AG10803 (cell line): ENCODE results near the gene DAGLA.
"Not testable (repeated sequence)": the region's sequence is repeated elsewhere in the genome, so short reads cannot be mapped to it uniquely, and the experiment has no call there.

Source experiments
- DNase-seq: peaks from one replicate; pipeline ENCODE4 v3.0.0; 2010; ENCODE audit warnings: low read depth
- H3K4me3 ChIP-seq: 2 replicates; pipeline ENCODE4 v1.5.1; 2011; ENCODE audit warnings: mild to moderate bottlenecking, low read length, control low read depth
- TF ChIP-seq, protein P1 (sequence below): conservative IDR thresholded peaks from 2 replicates; pipeline ENCODE4 v1.5.1; 2011; ENCODE audit warnings: mild to moderate bottlenecking, low read length, control low read depth, inconsistent platforms

Gene DAGLA

DNA sequence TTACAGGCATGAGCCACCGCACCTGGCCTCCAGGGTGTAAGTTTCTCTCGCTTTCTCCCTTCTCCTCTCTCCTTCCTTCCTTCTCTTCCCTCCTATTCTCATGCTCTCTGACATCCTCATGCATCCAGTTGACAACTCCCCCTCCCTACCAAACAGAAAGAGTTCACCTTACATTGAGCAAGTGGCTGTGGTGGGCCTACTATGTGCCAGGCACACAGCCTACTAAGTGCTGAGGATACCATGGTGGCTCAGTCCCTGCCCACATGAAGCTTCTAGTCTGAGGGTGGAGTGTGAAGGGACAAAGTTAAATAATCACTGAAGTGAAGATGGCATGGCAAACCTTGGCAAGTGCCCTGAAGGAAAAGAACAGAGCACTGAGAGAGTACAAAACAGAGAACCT, 9.6 kb upstream of the DAGLA start:
- no peak for DNase-seq
- TF ChIP-seq, protein P1, sequence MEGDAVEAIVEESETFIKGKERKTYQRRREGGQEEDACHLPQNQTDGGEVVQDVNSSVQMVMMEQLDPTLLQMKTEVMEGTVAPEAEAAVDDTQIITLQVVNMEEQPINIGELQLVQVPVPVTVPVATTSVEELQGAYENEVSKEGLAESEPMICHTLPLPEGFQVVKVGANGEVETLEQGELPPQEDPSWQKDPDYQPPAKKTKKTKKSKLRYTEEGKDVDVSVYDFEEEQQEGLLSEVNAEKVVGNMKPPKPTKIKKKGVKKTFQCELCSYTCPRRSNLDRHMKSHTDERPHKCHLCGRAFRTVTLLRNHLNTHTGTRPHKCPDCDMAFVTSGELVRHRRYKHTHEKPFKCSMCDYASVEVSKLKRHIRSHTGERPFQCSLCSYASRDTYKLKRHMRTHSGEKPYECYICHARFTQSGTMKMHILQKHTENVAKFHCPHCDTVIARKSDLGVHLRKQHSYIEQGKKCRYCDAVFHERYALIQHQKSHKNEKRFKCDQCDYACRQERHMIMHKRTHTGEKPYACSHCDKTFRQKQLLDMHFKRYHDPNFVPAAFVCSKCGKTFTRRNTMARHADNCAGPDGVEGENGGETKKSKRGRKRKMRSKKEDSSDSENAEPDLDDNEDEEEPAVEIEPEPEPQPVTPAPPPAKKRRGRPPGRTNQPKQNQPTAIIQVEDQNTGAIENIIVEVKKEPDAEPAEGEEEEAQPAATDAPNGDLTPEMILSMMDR: no peak
- H3K4me3 ChIP-seq: no peak overlapping the region

DNA sequence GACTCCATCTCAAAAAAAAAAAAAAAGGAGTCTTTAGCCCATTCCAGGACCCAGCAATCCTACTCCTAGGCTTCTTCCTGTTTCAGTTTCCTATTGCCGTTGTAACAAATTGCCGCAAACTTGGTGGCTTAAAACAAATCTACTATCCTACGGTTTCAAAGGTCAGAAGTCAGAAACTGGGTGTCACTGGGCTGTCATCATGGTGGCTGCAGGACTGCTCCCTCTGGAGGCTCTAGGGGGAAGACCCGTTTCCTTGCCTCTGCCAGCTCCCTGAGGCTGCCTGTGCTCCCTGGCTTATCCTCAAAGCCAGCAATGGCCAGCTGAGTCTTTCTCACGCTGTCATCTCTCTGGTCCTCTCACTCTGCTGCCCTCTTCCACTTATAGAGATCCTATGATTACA, 8.7 kb upstream of the DAGLA start:
- H3K4me3 ChIP-seq: no peak overlapping the region
- TF ChIP-seq, protein P1: peak; percentile 31
- no peak for DNase-seq

DNA sequence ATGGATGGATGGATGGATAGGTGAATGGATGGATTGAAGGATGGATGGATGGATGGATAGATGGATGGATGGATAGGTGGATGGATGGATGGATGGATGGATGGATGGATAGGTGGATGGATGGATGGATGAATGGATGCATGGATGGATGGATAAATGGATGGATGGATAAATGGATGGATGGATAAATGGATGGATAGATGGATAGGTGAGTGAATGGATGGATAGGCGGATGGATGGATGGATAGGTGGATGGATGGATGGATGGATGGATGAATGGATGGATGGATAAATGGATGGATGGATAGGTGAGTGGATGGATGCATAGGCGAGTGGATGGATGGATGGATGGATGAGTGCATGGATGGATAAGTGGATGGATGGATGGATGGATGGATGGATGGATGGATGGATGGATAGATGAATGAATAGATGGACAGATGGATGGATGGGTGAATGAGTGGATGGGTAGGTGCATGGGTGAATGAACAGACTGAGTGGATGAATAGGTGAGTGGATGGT, 6.2 kb upstream of the DAGLA start:
- not testable (repeated sequence) for DNase-seq, H3K4me3 ChIP-seq

DNA sequence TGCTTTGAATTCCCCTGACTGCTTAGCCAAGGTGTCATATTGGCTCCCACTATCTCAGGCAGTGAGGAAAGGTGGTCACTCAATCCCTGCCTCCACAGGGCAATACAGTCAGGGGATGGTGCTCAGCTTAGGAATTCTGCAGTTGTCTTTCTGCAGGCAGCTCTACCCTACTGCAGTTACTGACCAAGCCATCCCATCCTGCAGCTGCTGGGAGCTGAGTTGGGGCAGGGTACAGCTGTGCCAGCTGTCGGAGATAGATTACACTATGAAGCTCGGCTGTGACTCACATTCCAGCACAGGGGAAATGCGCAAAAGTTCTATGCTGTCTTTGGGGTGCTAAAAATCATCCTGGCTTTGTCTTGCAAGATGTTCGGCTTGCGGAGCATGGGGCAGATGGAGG, 4.4 kb upstream of the DAGLA start:
- TF ChIP-seq, protein P1: no peak
- DNase-seq: no peak
- no peak overlapping the region for H3K4me3 ChIP-seq

DNA sequence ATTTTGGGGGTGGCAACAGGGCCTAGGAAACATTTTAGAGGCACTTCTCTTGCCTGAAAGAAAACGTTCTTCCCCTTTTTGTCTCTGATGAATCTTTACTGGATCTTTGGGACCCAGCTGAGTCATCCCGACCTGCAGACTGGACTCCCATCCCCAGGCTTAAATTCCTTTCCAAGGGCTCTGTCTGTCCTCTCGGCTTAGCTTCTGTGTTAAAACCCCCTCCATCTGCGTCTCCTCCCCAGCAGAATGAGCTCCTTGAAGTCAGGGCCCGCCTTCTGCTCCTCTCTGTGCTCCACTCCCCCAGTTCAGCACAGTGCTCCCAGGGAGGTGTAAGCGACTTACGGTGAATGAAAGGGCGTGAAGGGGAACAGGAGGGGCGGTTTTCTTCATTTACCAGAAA, 895 bp upstream of the DAGLA start:
- TF ChIP-seq, protein P1: no peak
- no peak overlapping the region for H3K4me3 ChIP-seq
- no peak for DNase-seq

DNA sequence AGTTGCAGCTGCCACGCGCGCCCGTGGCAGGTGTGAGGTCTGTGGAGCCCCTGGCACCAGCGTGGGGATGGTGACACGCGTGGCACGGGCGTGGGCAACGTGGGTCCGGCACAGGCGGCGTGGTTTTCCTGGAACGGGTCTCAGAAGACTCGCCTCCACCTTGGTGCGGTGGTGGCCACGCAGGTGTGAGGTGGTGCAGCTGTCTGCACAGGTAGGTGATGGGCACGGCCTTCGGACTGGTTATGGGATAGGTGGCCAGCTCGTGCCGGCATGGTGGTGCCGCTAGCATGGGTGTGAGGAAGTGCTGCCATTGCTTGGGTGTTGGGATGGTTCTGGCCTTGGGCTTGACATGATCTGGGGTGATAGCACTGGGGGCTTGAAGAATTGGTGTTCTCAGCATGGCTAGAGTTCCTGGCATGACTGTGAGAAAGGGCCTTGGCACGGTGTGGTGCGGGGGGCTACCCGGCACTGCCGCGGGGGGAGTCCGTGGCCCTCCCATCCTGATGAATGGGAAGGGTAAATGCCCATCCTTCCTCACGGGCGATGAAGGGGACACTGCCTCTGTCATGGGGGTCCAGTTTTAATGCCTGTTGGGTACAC, 531 bp downstream of the DAGLA start:
- DNase-seq: no peak
- peak overlapping the region; percentile 73 for H3K4me3 ChIP-seq
- TF ChIP-seq, protein P1: no peak

DNA sequence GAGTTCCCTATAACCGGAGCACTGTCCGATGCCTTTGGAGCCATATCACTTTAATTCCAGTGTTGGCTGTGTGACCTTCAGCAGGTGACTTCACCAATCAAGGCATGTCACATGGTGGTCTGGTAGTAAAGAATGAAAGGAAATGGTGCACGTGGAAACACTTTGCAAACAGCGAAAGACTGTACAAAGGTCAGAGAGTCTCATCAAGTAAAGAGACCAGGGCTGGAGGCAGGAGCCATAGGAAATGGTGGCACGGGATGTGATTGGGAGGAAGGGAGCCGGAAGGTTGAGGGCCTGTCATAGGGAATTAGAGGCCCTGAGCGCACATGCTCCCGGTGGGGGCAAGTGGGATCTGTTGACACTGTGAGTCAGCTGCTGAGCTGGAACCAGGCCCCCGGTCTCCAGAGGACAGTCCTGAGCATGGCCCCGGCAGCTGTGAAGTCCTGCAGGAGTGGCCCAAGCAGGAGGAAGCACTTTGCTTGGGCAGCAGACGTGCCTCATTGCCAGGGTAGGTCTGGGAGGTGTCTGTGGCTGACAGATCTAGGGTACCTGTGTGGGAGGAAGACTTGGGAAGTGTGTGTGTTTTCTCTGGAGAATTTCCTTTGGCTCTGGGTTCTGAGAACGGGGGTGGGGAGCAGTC, 2.0 kb downstream of the DAGLA start:
- no peak overlapping the region for H3K4me3 ChIP-seq
- TF ChIP-seq, protein P1: no peak
- DNase-seq: no peak
